ENCODE data around the gene NTSR1. TPM values are rescaled to one million over a fixed set of nuclear protein-coding genes. Genes with fewer than 3 reads are reported as not detected.

NTSR1 gene
- total RNA-seq, 4 donors from 2014 or later: 1.5 to 23.9 (median 4.7) TPM

- intact Hi-C loops (cut with DNase I; ENCODE audit: low total_unique reads): no loop called here
- H3K4me3 ChIP-seq: no peak overlapping the region
- no peaks in the 10 kb centered on the region for H3K9me3 ChIP-seq
- DNase-seq: no peak
- peaks cover 11% of the 10 kb centered on the region for H3K27me3 ChIP-seq
- TF ChIP-seq POLR2AphosphoS5 (IDR thresholded peaks at IDR 0.05): no peak
- no peak for TF ChIP-seq CTCF (IDR thresholded peaks at IDR 0.05)
- TF ChIP-seq EP300 (IDR thresholded peaks at IDR 0.05; ENCODE audit: low read depth): no peak
- TF ChIP-seq POLR2A (IDR thresholded peaks at IDR 0.05): no peak
- peaks cover 0 to 3% (median 0%) of the 10 kb centered on the region in 4 donors for H3K4me1 ChIP-seq
- WGBS, 2 donors (ENCODE audit: low coverage in 1 of 2): 85 to 91% methylated on average over 4 to 20 of the region's 20 CpGs
- no peak overlapping the region for H3K27ac ChIP-seq
- H3K36me3 ChIP-seq: no peaks in the 10 kb centered on the region
- in situ Hi-C loops (cut with MboI; ENCODE audit: low pct_ligation_motif_present in 1 of 4, low pct_unique_long_range_greater_than_20kb in 1 of 4, low sequenced_read_pairs in 3 of 4): no loop called here
Observed at GRCh38 chr20:62770111-62770910, 61.7 kb downstream of the NTSR1 start.

GRCh38 chr20:62770916-62771315, 62.3 kb downstream of the NTSR1 start:
- in situ Hi-C loops (cut with MboI; ENCODE audit: low pct_ligation_motif_present in 1 of 4, low pct_unique_long_range_greater_than_20kb in 1 of 4, low sequenced_read_pairs in 3 of 4): no loop called here
- H3K36me3 ChIP-seq: no peaks in the 10 kb centered on the region
- no peaks in the 10 kb centered on the region for H3K9me3 ChIP-seq
- peaks cover 11% of the 10 kb centered on the region for H3K27me3 ChIP-seq
- 81 to 100% methylated on average over 1 to 14 of the region's 14 CpGs for WGBS, 2 donors (ENCODE audit: low coverage in 1 of 2)
- no peak overlapping the region for H3K27ac ChIP-seq
- intact Hi-C loops (cut with DNase I; ENCODE audit: low total_unique reads): no loop called here
- H3K4me1 ChIP-seq: peaks cover 0 to 3% (median 0%) of the 10 kb centered on the region in 4 donors
- DNase-seq: no peak
- no peak for TF ChIP-seq POLR2A (IDR thresholded peaks at IDR 0.05)
- TF ChIP-seq POLR2AphosphoS5 (IDR thresholded peaks at IDR 0.05): no peak
- no peak overlapping the region for H3K4me3 ChIP-seq

- WGBS, 2 donors (ENCODE audit: low coverage in 1 of 2): 83 to 93% methylated on average over 3 to 25 of the region's 25 CpGs
- Histone ChIP-seq H3K27ac (no peak overlapping the region), H3K4me3 (no peak overlapping the region), H3K27me3 (peaks cover 11% of the 10 kb centered on the region), H3K4me1 (peaks cover 0 to 8% (median 1%) of the 10 kb centered on the region in 4 donors), H3K36me3 (no peaks in the 10 kb centered on the region), H3K9me3 (no peaks in the 10 kb centered on the region)
- no peak for DNase-seq
- intact Hi-C loops (cut with DNase I; ENCODE audit: low total_unique reads): no loop called here
- TF ChIP-seq POLR2AphosphoS5 (IDR thresholded peaks at IDR 0.05): no peak
- no peak for TF ChIP-seq POLR2A (IDR thresholded peaks at IDR 0.05)
- no peak for TF ChIP-seq EP300 (IDR thresholded peaks at IDR 0.05; ENCODE audit: low read depth)
- TF ChIP-seq CTCF (IDR thresholded peaks at IDR 0.05): no peak
- in situ Hi-C loops (cut with MboI; ENCODE audit: low pct_ligation_motif_present in 1 of 4, low pct_unique_long_range_greater_than_20kb in 1 of 4, low sequenced_read_pairs in 3 of 4): no loop called here
Observed at GRCh38 chr20:62771396-62772102, 62.9 kb downstream of the NTSR1 start.

- intact Hi-C loops (cut with DNase I; ENCODE audit: low total_unique reads) (no loop called here), in situ Hi-C loops (cut with MboI; ENCODE audit: low pct_ligation_motif_present in 1 of 4, low pct_unique_long_range_greater_than_20kb in 1 of 4, low sequenced_read_pairs in 3 of 4) (no loop called here)
- no peak for DNase-seq
- no peak for TF ChIP-seq POLR2A (IDR thresholded peaks at IDR 0.05)
- Histone ChIP-seq H3K9me3 (no peaks in the 10 kb centered on the region), H3K27me3 (peaks cover 5% of the 10 kb centered on the region), H3K4me3 (no peak overlapping the region), H3K4me1 (peaks cover 0 to 10% (median 2%) of the 10 kb centered on the region in 4 donors), H3K36me3 (no peaks in the 10 kb centered on the region), H3K27ac (no peak overlapping the region)
- WGBS, 2 donors (ENCODE audit: low coverage in 1 of 2): 80 to 90% methylated on average over 2 to 23 of the region's 23 CpGs
Observed at GRCh38 chr20:62772103-62772611, 63.5 kb downstream of the NTSR1 start.

GRCh38 chr20:62772619-62772989, 64.0 kb downstream of the NTSR1 start:
- Histone ChIP-seq H3K27ac (no peak overlapping the region), H3K27me3 (peaks cover 5% of the 10 kb centered on the region), H3K4me3 (no peak overlapping the region), H3K4me1 (peaks cover 0 to 10% (median 2%) of the 10 kb centered on the region in 4 donors), H3K9me3 (no peaks in the 10 kb centered on the region), H3K36me3 (no peaks in the 10 kb centered on the region)
- in situ Hi-C loops (cut with MboI; ENCODE audit: low pct_ligation_motif_present in 1 of 4, low pct_unique_long_range_greater_than_20kb in 1 of 4, low sequenced_read_pairs in 3 of 4) (no loop called here), intact Hi-C loops (cut with DNase I; ENCODE audit: low total_unique reads) (no loop called here)
- WGBS, 2 donors (ENCODE audit: low coverage in 1 of 2): 72 to 79% methylated on average over 6 to 11 of the region's 11 CpGs
- TF ChIP-seq POLR2A (IDR thresholded peaks at IDR 0.05): no peak
- TF ChIP-seq EP300 (IDR thresholded peaks at IDR 0.05; ENCODE audit: low read depth): no peak
- DNase-seq: no peak
